Neural cell (in vitro differentiated cells): ENCODE data around the gene TNFRSF19. TPM values are rescaled to one million over a fixed set of nuclear protein-coding genes. Genes with fewer than 3 reads are reported as not detected.

Experiments used
- H2AFZ ChIP-seq: fragments of 200-600, 300-800 bp; sonication (generic), shearing (Covaris generic); 2 replicates; pipeline ENCODE4 v1.6.0; 2014; ENCODE audit warnings: low read depth, mild to moderate bottlenecking, antibody characterized with exemption, low read length, moderate library complexity
- H3F3A ChIP-seq: fragments of 200-600 bp; shearing (Covaris generic); 2 replicates; pipeline ENCODE4 v1.6.1; 2016; ENCODE audit warnings: mild to moderate bottlenecking, moderate library complexity, mixed read lengths, antibody characterized with exemption, low read length; ENCODE audit not compliant: insufficient read depth, poor library complexity, severe bottlenecking
- H3K27ac ChIP-seq: fragments of 200-600, 300-800 bp; sonication (generic), shearing (Covaris generic); 2 replicates; pipeline ENCODE4 v1.5.1; 2014; ENCODE audit warnings: mild to moderate bottlenecking, low read length, moderate library complexity
- H3K27me3 ChIP-seq: fragments of 300-800, 200-600 bp; sonication (generic), shearing (Covaris generic); 2 replicates; pipeline ENCODE4 v1.6.0; 2014; ENCODE audit warnings: mild to moderate bottlenecking, low read depth, low read length, moderate library complexity; ENCODE audit not compliant: insufficient read depth
- H3K36me3 ChIP-seq: fragments of 300-800, 200-600 bp; sonication (generic), shearing (Covaris generic); 2 replicates; pipeline ENCODE4 v1.5.1; 2014; ENCODE audit warnings: mild to moderate bottlenecking, antibody characterized with exemption, low read length, moderate library complexity; ENCODE audit not compliant: insufficient read depth
- H3K4me2 ChIP-seq: fragments of 300-800, 200-600 bp; sonication (generic), shearing (Covaris generic); 2 replicates; pipeline ENCODE4 v1.6.0; 2014; ENCODE audit warnings: mild to moderate bottlenecking, low read length
- H3K4me3 ChIP-seq: fragments of 300-800, 200-600 bp; sonication (generic), shearing (Covaris generic); 2 replicates; pipeline ENCODE4 v1.5.1; 2014; ENCODE audit warnings: mild to moderate bottlenecking, low read length, moderate library complexity
- H3K79me2 ChIP-seq: fragments of 200-600 bp; shearing (Covaris generic); replicated peaks from 2 replicates; pipeline ENCODE4 v1.6.0; 2014; ENCODE audit warnings: mild to moderate bottlenecking, low read length, moderate library complexity; ENCODE audit not compliant: insufficient read depth
- H3K9ac ChIP-seq: fragments of 300-800, 200-600 bp; sonication (generic), shearing (Covaris generic); 2 replicates; pipeline ENCODE4 v1.6.1; 2016; ENCODE audit warnings: mild to moderate bottlenecking, low read length, mixed read lengths
- H3K9me2 ChIP-seq: fragments of 200-600 bp; shearing (Covaris generic); 2 replicates; pipeline ENCODE4 v1.6.1; 2016; ENCODE audit warnings: mild to moderate bottlenecking, low read length, mixed read lengths; ENCODE audit not compliant: insufficient read depth
- H3K9me3 ChIP-seq: fragments of 200-600, 300-800 bp; sonication (generic), shearing (Covaris generic); 2 replicates; pipeline ENCODE4 v1.6.1; 2016; ENCODE audit warnings: mild to moderate bottlenecking, mixed run types, low read length, moderate library complexity, mixed read lengths
- H4K20me1 ChIP-seq: fragments of 200-600 bp; shearing (Covaris generic); 2 replicates; pipeline ENCODE4 v1.6.1; 2016; ENCODE audit warnings: mild to moderate bottlenecking, mixed run types; ENCODE audit not compliant: insufficient read depth
- EP300 ChIP-seq: fragments of 450-650 bp; conservative IDR thresholded peaks from 2 replicates; pipeline ENCODE4 v1.6.1; 2014; ENCODE audit warnings: antibody characterized with exemption, mild to moderate bottlenecking, moderate library complexity; ENCODE audit not compliant: poor library complexity, severe bottlenecking
- EZH2 ChIP-seq: fragments of 200-600, 300-800 bp; shearing (Covaris generic), sonication (generic); IDR thresholded peaks from 2 replicates; pipeline ENCODE4 v1.6.1; 2014; ENCODE audit warnings: antibody characterized with exemption, low read length, borderline replicate concordance, mild to moderate bottlenecking; ENCODE audit not compliant: insufficient read depth, poor library complexity, severe bottlenecking
- MXI1 ChIP-seq: fragments of 450-650 bp; conservative IDR thresholded peaks from 2 replicates; pipeline ENCODE4 v1.6.1; 2014; ENCODE audit warnings: antibody characterized with exemption, mild to moderate bottlenecking; ENCODE audit not compliant: poor library complexity, severe bottlenecking
- POLR2AphosphoS5 ChIP-seq: IDR thresholded peaks from 2 replicates; pipeline ENCODE4 v1.6.1; 2012
- RAD21 ChIP-seq: fragments of 450-650 bp; conservative IDR thresholded peaks from 2 replicates; pipeline ENCODE4 v1.6.1; 2014; ENCODE audit warnings: antibody characterized with exemption, mild to moderate bottlenecking, moderate library complexity
- SMC3 ChIP-seq: fragments of 450-650 bp; conservative IDR thresholded peaks from 2 replicates; pipeline ENCODE4 v1.6.1; 2014; ENCODE audit warnings: antibody characterized with exemption, mild to moderate bottlenecking, moderate library complexity; ENCODE audit not compliant: poor library complexity
- TAF1 ChIP-seq: IDR thresholded peaks from 2 replicates; pipeline ENCODE4 v1.6.1; 2012; ENCODE audit warnings: low read depth
- polyA plus RNA-seq: library from polyadenylated mRNA; depleted of rRNA; stranded (reverse); fragments of >200 nt; gene quantifications from 2 replicates; pipeline ENCODE4 v1.2.3, GENCODE V29; 2014
- TF ChIP-seq, protein P1 (sequence below): IDR thresholded peaks from 2 replicates; pipeline ENCODE4 v1.6.1; 2012; ENCODE audit warnings: borderline replicate concordance
- TF ChIP-seq, protein P2 (sequence below): fragments of 450-650 bp; IDR thresholded peaks from 2 replicates; pipeline ENCODE4 v1.5.1; 2014; ENCODE audit warnings: antibody characterized with exemption, mild to moderate bottlenecking, moderate library complexity; ENCODE audit not compliant: poor library complexity, severe bottlenecking

Gene TNFRSF19
- polyA plus RNA-seq, 1 donor from 2014 or later: 3.3 TPM

DNA sequence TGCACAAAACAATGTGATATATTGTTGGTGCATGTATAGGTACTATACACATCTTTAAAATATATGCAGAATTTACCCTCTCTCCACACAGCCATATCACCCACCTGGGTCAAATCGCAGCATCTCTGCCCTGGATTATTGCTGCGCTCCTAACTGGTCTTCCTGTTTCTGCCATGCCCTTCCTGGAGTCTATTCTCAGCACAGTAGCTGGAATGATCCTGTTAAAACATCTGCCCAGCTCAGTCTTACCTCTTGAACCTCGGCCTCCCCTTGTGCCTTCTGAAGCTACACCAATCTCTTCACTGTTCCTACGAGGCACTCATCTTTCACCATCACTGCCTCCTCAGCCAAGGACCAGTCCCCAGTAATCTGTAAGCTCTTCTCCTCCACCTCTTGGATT lies 25.5 kb upstream of the TNFRSF19 start:
- H4K20me1 ChIP-seq: no peaks in the 10 kb centered on the region
- H2AFZ ChIP-seq: no peak overlapping the region
- no peaks in the 10 kb centered on the region for H3K9me2 ChIP-seq
- no peak overlapping the region for H3K27ac ChIP-seq
- no peaks in the 10 kb centered on the region for H3F3A ChIP-seq
- H3K36me3 ChIP-seq: no peaks in the 10 kb centered on the region
- TF ChIP-seq SMC3 (no peak), POLR2AphosphoS5 (no peak), EZH2 (no peak), RAD21 (no peak)
- H3K79me2 ChIP-seq: no peaks in the 10 kb centered on the region
- no peaks in the 10 kb centered on the region for H3K9me3 ChIP-seq
- no peak overlapping the region for H3K4me3 ChIP-seq
- no peak overlapping the region for H3K9ac ChIP-seq
- no peak overlapping the region for H3K4me2 ChIP-seq
- H3K27me3 ChIP-seq: no peaks in the 10 kb centered on the region

- Histone ChIP-seq H3K27ac (no peak overlapping the region), H3K27me3 (no peaks in the 10 kb centered on the region), H3K9ac (no peak overlapping the region), H3K79me2 (no peaks in the 10 kb centered on the region), H3K4me3 (no peak overlapping the region), H3K9me3 (no peaks in the 10 kb centered on the region), H3K9me2 (no peaks in the 10 kb centered on the region), H3K36me3 (no peaks in the 10 kb centered on the region), H3K4me2 (no peak overlapping the region), H3F3A (no peaks in the 10 kb centered on the region), H2AFZ (no peak overlapping the region), H4K20me1 (no peaks in the 10 kb centered on the region)
- no peak for TF ChIP-seq EZH2
- TF ChIP-seq TAF1: no peak
- TF ChIP-seq EP300: no peak
- TF ChIP-seq, protein P1, sequence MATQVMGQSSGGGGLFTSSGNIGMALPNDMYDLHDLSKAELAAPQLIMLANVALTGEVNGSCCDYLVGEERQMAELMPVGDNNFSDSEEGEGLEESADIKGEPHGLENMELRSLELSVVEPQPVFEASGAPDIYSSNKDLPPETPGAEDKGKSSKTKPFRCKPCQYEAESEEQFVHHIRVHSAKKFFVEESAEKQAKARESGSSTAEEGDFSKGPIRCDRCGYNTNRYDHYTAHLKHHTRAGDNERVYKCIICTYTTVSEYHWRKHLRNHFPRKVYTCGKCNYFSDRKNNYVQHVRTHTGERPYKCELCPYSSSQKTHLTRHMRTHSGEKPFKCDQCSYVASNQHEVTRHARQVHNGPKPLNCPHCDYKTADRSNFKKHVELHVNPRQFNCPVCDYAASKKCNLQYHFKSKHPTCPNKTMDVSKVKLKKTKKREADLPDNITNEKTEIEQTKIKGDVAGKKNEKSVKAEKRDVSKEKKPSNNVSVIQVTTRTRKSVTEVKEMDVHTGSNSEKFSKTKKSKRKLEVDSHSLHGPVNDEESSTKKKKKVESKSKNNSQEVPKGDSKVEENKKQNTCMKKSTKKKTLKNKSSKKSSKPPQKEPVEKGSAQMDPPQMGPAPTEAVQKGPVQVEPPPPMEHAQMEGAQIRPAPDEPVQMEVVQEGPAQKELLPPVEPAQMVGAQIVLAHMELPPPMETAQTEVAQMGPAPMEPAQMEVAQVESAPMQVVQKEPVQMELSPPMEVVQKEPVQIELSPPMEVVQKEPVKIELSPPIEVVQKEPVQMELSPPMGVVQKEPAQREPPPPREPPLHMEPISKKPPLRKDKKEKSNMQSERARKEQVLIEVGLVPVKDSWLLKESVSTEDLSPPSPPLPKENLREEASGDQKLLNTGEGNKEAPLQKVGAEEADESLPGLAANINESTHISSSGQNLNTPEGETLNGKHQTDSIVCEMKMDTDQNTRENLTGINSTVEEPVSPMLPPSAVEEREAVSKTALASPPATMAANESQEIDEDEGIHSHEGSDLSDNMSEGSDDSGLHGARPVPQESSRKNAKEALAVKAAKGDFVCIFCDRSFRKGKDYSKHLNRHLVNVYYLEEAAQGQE: no peak
- no peak for TF ChIP-seq SMC3
- TF ChIP-seq POLR2AphosphoS5: no peak
- TF ChIP-seq RAD21: no peak
- TF ChIP-seq MXI1: no peak
- TF ChIP-seq, protein P2, sequence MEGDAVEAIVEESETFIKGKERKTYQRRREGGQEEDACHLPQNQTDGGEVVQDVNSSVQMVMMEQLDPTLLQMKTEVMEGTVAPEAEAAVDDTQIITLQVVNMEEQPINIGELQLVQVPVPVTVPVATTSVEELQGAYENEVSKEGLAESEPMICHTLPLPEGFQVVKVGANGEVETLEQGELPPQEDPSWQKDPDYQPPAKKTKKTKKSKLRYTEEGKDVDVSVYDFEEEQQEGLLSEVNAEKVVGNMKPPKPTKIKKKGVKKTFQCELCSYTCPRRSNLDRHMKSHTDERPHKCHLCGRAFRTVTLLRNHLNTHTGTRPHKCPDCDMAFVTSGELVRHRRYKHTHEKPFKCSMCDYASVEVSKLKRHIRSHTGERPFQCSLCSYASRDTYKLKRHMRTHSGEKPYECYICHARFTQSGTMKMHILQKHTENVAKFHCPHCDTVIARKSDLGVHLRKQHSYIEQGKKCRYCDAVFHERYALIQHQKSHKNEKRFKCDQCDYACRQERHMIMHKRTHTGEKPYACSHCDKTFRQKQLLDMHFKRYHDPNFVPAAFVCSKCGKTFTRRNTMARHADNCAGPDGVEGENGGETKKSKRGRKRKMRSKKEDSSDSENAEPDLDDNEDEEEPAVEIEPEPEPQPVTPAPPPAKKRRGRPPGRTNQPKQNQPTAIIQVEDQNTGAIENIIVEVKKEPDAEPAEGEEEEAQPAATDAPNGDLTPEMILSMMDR: no peak
Measured at GRCh38 chr13:23547000-23547590, 23.1 kb upstream of the TNFRSF19 start.

GRCh38 chr13:23549724-23550123 lies 20.5 kb upstream of the TNFRSF19 start:
- no peak overlapping the region for H3K9ac ChIP-seq

More at GRCh38 chr13:23549724-23550123, 20.5 kb upstream of the TNFRSF19 start:
- Histone ChIP-seq H4K20me1 (no peaks in the 10 kb centered on the region), H3K27me3 (no peaks in the 10 kb centered on the region), H3F3A (no peaks in the 10 kb centered on the region), H3K27ac (no peak overlapping the region), H2AFZ (no peak overlapping the region), H3K4me3 (no peak overlapping the region), H3K4me2 (no peak overlapping the region), H3K9me2 (no peaks in the 10 kb centered on the region), H3K9me3 (no peaks in the 10 kb centered on the region), H3K79me2 (no peaks in the 10 kb centered on the region), H3K36me3 (no peaks in the 10 kb centered on the region)
- TF ChIP-seq, protein P1: no peak
- TF ChIP-seq SMC3: no peak
- no peak for TF ChIP-seq EZH2
- no peak for TF ChIP-seq EP300
- no peak for TF ChIP-seq POLR2AphosphoS5
- no peak for TF ChIP-seq MXI1
- TF ChIP-seq, protein P2: no peak
- no peak for TF ChIP-seq TAF1
- no peak for TF ChIP-seq RAD21
